PC-9 (cell line): ENCODE data around the gene WDR48.

Experiments
- CTCF ChIP-seq: fragments of 200-600 bp; sonication (generic); conservative IDR thresholded peaks from 2 replicates; pipeline ENCODE4 v1.6.1; 2017; ENCODE audit warnings: mixed run types, antibody characterized with exemption, mild to moderate bottlenecking, moderate library complexity
- EZH2 ChIP-seq: fragments of 200-600 bp; sonication (generic); IDR thresholded peaks from 2 replicates; pipeline ENCODE4 v1.8.0; 2017; ENCODE audit warnings: antibody characterized with exemption, low read depth

- TF ChIP-seq CTCF (no peak), EZH2 (no peak)
These were observed 23.3 kb upstream of the WDR48 start for GRCh38 chr3:39028546-39028945.
